IMR-90 (cell line): ENCODE measurements around the gene TMEM256. TPM values are rescaled to one million over a fixed set of nuclear protein-coding genes. Genes with fewer than 3 reads are reported as not detected.

ENCODE experiments used
- ATAC-seq: fragments of 200-7000 bp; cut with Tn5 transposase; 2 replicates; pipeline ENCODE4 v1.9.1; 2020; ENCODE audit warnings: low read depth, mild to moderate bottlenecking, moderate library complexity
- BruUV-seq: library from RNA; stranded (reverse); fragments of 400-500 nt; replicated peaks from 2 replicates; lab custom pipeline; 2021; lab: Mats Ljungman, UMichigan
- CTCF ChIA-PET: fragments of 300-600 bp; formaldehyde crosslinking; extraction: SDS; loops from one replicate; lab custom pipeline; 2021; ENCODE audit warnings: antibody characterized with exemption; lab: Yijun Ruan, JAX
- POLR2A ChIA-PET: fragments of 300-600 bp; sonication (Branson Sonifier 250); formaldehyde crosslinking; loops from one replicate; lab custom pipeline; 2022; ENCODE audit warnings: antibody characterized with exemption; ENCODE audit not compliant: unreplicated experiment; lab: Charles Lee
- DNase-seq: peaks from one replicate; pipeline ENCODE4 v3.0.0; 2013
- H2AFZ ChIP-seq: replicated peaks from 2 replicates; pipeline ENCODE3; 2013; ENCODE audit warnings: low read length, mild to moderate bottlenecking; ENCODE audit not compliant: poor library complexity
- H2AK5ac ChIP-seq: 2 replicates; pipeline ENCODE4 v1.6.1; 2013; ENCODE audit warnings: low read depth, low read length, inconsistent platforms
- H2AK9ac ChIP-seq: replicated peaks from 2 replicates; pipeline ENCODE3; 2013; ENCODE audit warnings: mild to moderate bottlenecking, low read depth, low read length, moderate library complexity; ENCODE audit not compliant: poor library complexity
- H2BK120ac ChIP-seq: 2 replicates; pipeline ENCODE4 v1.6.1; 2013; ENCODE audit warnings: low read depth, low read length, inconsistent platforms
- H2BK15ac ChIP-seq: 3 replicates; pipeline ENCODE4 v1.6.1; 2013; ENCODE audit warnings: low read depth, low read length, inconsistent platforms
- H2BK20ac ChIP-seq: 2 replicates; pipeline ENCODE4 v1.6.1; 2013; ENCODE audit warnings: low read depth, mild to moderate bottlenecking, inconsistent platforms, low read length, moderate library complexity
- H2BK5ac ChIP-seq: 2 replicates; pipeline ENCODE4 v1.6.1; 2013; ENCODE audit warnings: mild to moderate bottlenecking, low read depth, low read length, inconsistent platforms; ENCODE audit not compliant: poor library complexity, severe bottlenecking
- H3K14ac ChIP-seq: replicated peaks from 2 replicates; pipeline ENCODE4 v1.6.1; 2013; ENCODE audit warnings: low read depth, low read length, inconsistent platforms
- H3K18ac ChIP-seq: 2 replicates; pipeline ENCODE4 v1.6.1; 2013; ENCODE audit warnings: low read depth, low read length, control low read depth
- H3K23ac ChIP-seq: 2 replicates; pipeline ENCODE4 v1.6.1; 2013; ENCODE audit warnings: low read depth, low read length, inconsistent platforms
- H3K27ac ChIP-seq: 2 replicates; pipeline ENCODE4 v1.5.1; 2013; ENCODE audit warnings: mild to moderate bottlenecking, control low read depth, low read length; ENCODE audit not compliant: insufficient read depth
- H3K27me3 ChIP-seq: 2 replicates; pipeline ENCODE4 v1.6.1; 2013; ENCODE audit warnings: low read length; ENCODE audit not compliant: control insufficient read depth, insufficient read depth
- H3K36me3 ChIP-seq: 2 replicates; pipeline ENCODE4 v1.6.1; 2013; ENCODE audit warnings: low read length, mixed read lengths; ENCODE audit not compliant: control insufficient read depth, insufficient read depth
- H3K4ac ChIP-seq: 2 replicates; pipeline ENCODE4 v1.6.1; 2013; ENCODE audit warnings: low read depth, low read length, inconsistent platforms
- H3K4me1 ChIP-seq: 2 replicates; pipeline ENCODE4 v1.6.1; 2013; ENCODE audit warnings: low read length, mixed read lengths; ENCODE audit not compliant: control insufficient read depth, insufficient read depth
- H3K4me2 ChIP-seq: 2 replicates; pipeline ENCODE4 v1.6.1; 2013; ENCODE audit warnings: low read depth, mild to moderate bottlenecking, control low read depth, low read length, moderate library complexity
- H3K4me3 ChIP-seq: 2 replicates; pipeline ENCODE4 v1.5.1; 2013; ENCODE audit warnings: low read depth, mild to moderate bottlenecking, control low read depth, low read length, moderate library complexity; ENCODE audit not compliant: insufficient read depth
- H3K56ac ChIP-seq: 2 replicates; pipeline ENCODE4 v1.6.1; 2013; ENCODE audit warnings: low read length, inconsistent platforms; ENCODE audit not compliant: insufficient read depth; ENCODE audit errors: extremely low read depth
- H3K79me1 ChIP-seq, 2 experiments: 2 replicates each; pipeline ENCODE4 v1.6.1; 2013; ENCODE audit warnings: low read length in 2 of 2, inconsistent platforms in 1 of 2, low read depth in 1 of 2
- H3K9ac ChIP-seq: 2 replicates; pipeline ENCODE4 v1.6.1; 2013; ENCODE audit warnings: low read depth, low read length, control low read depth
- H3K9me1 ChIP-seq: 2 replicates; pipeline ENCODE4 v1.6.1; 2013; ENCODE audit warnings: low read length, inconsistent platforms; ENCODE audit not compliant: insufficient read depth
- H3K9me3 ChIP-seq: 2 replicates; pipeline ENCODE4 v1.6.1; 2013; ENCODE audit warnings: low read length; ENCODE audit not compliant: control insufficient read depth, insufficient read depth
- H4K20me1 ChIP-seq: 2 replicates; pipeline ENCODE4 v1.6.1; 2013; ENCODE audit warnings: low read length, inconsistent platforms; ENCODE audit not compliant: insufficient read depth
- H4K5ac ChIP-seq: 2 replicates; pipeline ENCODE4 v1.6.1; 2013; ENCODE audit warnings: mild to moderate bottlenecking, low read depth, low read length, control low read depth
- H4K8ac ChIP-seq, 2 experiments: 2 replicates each; pipeline ENCODE4 v1.6.1; 2013; ENCODE audit warnings: low read depth in 2 of 2, low read length in 2 of 2, control low read depth in 1 of 2, inconsistent platforms in 1 of 2
- H4K91ac ChIP-seq: 2 replicates; pipeline ENCODE4 v1.6.1; 2013; ENCODE audit warnings: low read depth, low read length, inconsistent platforms; ENCODE audit not compliant: insufficient read depth
- BHLHE40 ChIP-seq: fragments of 150-350 bp; IDR thresholded peaks from 2 replicates; pipeline ENCODE4 v1.6.1; 2016; ENCODE audit warnings: mild to moderate bottlenecking, low read depth, low read length
- CEBPB ChIP-seq: IDR thresholded peaks from 2 replicates; pipeline ENCODE4 v1.6.1; 2012; ENCODE audit warnings: low read depth, low read length, improper control_type of control experiment
- CHD1 ChIP-seq: IDR thresholded peaks from 2 replicates; pipeline ENCODE4 v1.6.1; 2012; ENCODE audit warnings: low read depth, low read length, improper control_type of control experiment
- CTCF ChIP-seq: conservative IDR thresholded peaks from 2 replicates; pipeline ENCODE4 v1.5.1; 2012; ENCODE audit warnings: mild to moderate bottlenecking, low read depth, low read length, improper control_type of control experiment
- ELK1 ChIP-seq: fragments of 150-350 bp; IDR thresholded peaks from 2 replicates; pipeline ENCODE4 v1.6.1; 2016; ENCODE audit warnings: low read depth, mild to moderate bottlenecking, low read length, moderate library complexity, borderline replicate concordance
- FOS ChIP-seq: fragments of 150-350 bp; IDR thresholded peaks from 2 replicates; pipeline ENCODE4 v1.6.1; 2016; ENCODE audit warnings: low read depth, low read length
- MAFK ChIP-seq: IDR thresholded peaks from 2 replicates; pipeline ENCODE4 v1.6.1; 2012; ENCODE audit warnings: low read depth, low read length, improper control_type of control experiment
- MAZ ChIP-seq: IDR thresholded peaks from 2 replicates; pipeline ENCODE4 v1.6.1; 2012; ENCODE audit warnings: low read depth, mild to moderate bottlenecking, low read length, improper control_type of control experiment, moderate library complexity, borderline replicate concordance
- MXI1 ChIP-seq: IDR thresholded peaks from 2 replicates; pipeline ENCODE4 v1.6.1; 2012; ENCODE audit warnings: low read depth, mild to moderate bottlenecking, low read length, moderate library complexity, borderline replicate concordance
- NFE2L2 ChIP-seq: fragments of 150-350 bp; IDR thresholded peaks from 2 replicates; pipeline ENCODE4 v1.6.1; 2016; ENCODE audit warnings: low read depth, mild to moderate bottlenecking, low read length
- POLR2A ChIP-seq: IDR thresholded peaks from 2 replicates; pipeline ENCODE4 v1.6.1; 2012; ENCODE audit warnings: mild to moderate bottlenecking, low read depth, low read length
- RAD21 ChIP-seq: IDR thresholded peaks from 2 replicates; pipeline ENCODE4 v1.6.1; 2012; ENCODE audit warnings: low read length, improper control_type of control experiment
- RCOR1 ChIP-seq: IDR thresholded peaks from 2 replicates; pipeline ENCODE4 v1.6.1; 2012; ENCODE audit warnings: mild to moderate bottlenecking, low read length, improper control_type of control experiment; ENCODE audit not compliant: insufficient replicate concordance
- RFX5 ChIP-seq: IDR thresholded peaks from 2 replicates; pipeline ENCODE4 v1.8.0; 2012; ENCODE audit warnings: low read depth, mild to moderate bottlenecking, low read length, moderate library complexity
- SMC3 ChIP-seq: fragments of 150-350 bp; IDR thresholded peaks from 2 replicates; pipeline ENCODE4 v1.6.1; 2016; ENCODE audit warnings: low read depth, mild to moderate bottlenecking, antibody characterized with exemption, low read length, moderate library complexity
- USF2 ChIP-seq: fragments of 150-350 bp; IDR thresholded peaks from 2 replicates; pipeline ENCODE4 v1.6.1; 2017; ENCODE audit warnings: mild to moderate bottlenecking, antibody characterized with exemption, low read length, low read depth
- WGBS, 2 experiments: methylation state at CpG; one replicate each; pipeline versions ENCODE4 v1.1.5 to v1.1.7; 2013; ENCODE audit warnings: missing lambda C conversion rate in 2 of 2; ENCODE audit not compliant: insufficient read length in 1 of 2; ENCODE audit errors: extremely low coverage in 2 of 2; 5-methylcytosine and 5-hydroxymethylcytosine counted together
- dilution Hi-C: fragments of 300-500 bp; cut with HindIII; formaldehyde crosslinking; loops from one replicate; pipeline ENCODE4 v1.14.3; 2018; ENCODE audit warnings: low sequenced_read_pairs; ENCODE audit not compliant: unreplicated experiment
- in situ Hi-C: fragments of 300-500 bp; cut with MboI; formaldehyde crosslinking; loops from 3 replicates; pipeline ENCODE4 v1.14.3; 2019; ENCODE audit warnings: low sequenced_read_pairs, inconsistent platforms, mixed read lengths
- intact Hi-C: fragments of 100-400 bp; cut with micrococcal nuclease; formaldehyde crosslinking; loops from 2 replicates; pipeline ENCODE4 v1.10.0; 2022
- polyA plus RNA-seq, 3 experiments: library from polyadenylated mRNA; depleted of rRNA; stranded (reverse); fragments of >200 nt; gene quantifications; 2 replicates each; pipeline ENCODE4 v1.2.3, GENCODE V29; 2012; ENCODE audit warnings: low replicate concordance in 1 of 3
- total RNA-seq: library from RNA; depleted of rRNA; stranded (reverse); fragments of >200 nt; gene quantifications from 2 replicates; pipeline ENCODE4 v1.2.3, GENCODE V29; 2012

Gene TMEM256
- total and polyA plus RNA-seq, 2 of the 4 experiments (the other 2 are of a cell fraction), result 38.4 to 174 TPM

- H3K4me1 ChIP-seq, result no peaks in the 10 kb centered on the region
- dilution Hi-C loops (no loop called here), intact Hi-C loops (no loop called here), in situ Hi-C loops (no loop called here)
- no peak overlapping the region for H3K4me2 ChIP-seq
- no peak overlapping the region for H2AK5ac ChIP-seq
- ChIA-PET POLR2A (no interaction called here), CTCF (no interaction called here)
- no peak overlapping the region for H2AK9ac ChIP-seq
- ATAC-seq (no peak), DNase-seq (peak; percentile 22)
- no peak overlapping the region for H3K27ac ChIP-seq
- no peak overlapping the region for H2BK15ac ChIP-seq
- TF ChIP-seq BHLHE40 (no peak), CHD1 (no peak), ELK1 (no peak), POLR2A (no peak), FOS (no peak), NFE2L2 (no peak), CTCF (no peak), RFX5 (no peak), CEBPB (no peak), RCOR1 (no peak), MXI1 (no peak), USF2 (no peak), SMC3 (no peak), MAZ (no peak), RAD21 (no peak), MAFK (no peak)
- no peak overlapping the region for H2AFZ ChIP-seq
- H2BK5ac ChIP-seq, result no peak overlapping the region
- no peak overlapping the region for H4K8ac ChIP-seq
- H3K14ac ChIP-seq, result no peak overlapping the region
- no peak overlapping the region for H3K4me3 ChIP-seq
- no peak overlapping the region for H3K23ac ChIP-seq
- H3K56ac ChIP-seq, result no peak overlapping the region
- H3K9me1 ChIP-seq, result no peaks in the 10 kb centered on the region
- no peak overlapping the region for H4K91ac ChIP-seq
- H4K5ac ChIP-seq, result no peak overlapping the region
- no peaks in the 10 kb centered on the region; the same call in 1 of the 2 replicates for H3K27me3 ChIP-seq
- H3K4ac ChIP-seq, result no peak overlapping the region
- H3K36me3 ChIP-seq, result no peaks in the 10 kb centered on the region
- H4K20me1 ChIP-seq, result no peaks in the 10 kb centered on the region; the same call in 1 of the 2 replicates
- H3K9ac ChIP-seq, result no peak overlapping the region
- no TSS peak for BruUV-seq
- H3K18ac ChIP-seq, result no peak overlapping the region
- no CpG with 5 or more reads among the region's 1 CpG for WGBS, 2 experiments
- H3K9me3 ChIP-seq, result no peaks in the 10 kb centered on the region
- no peak overlapping the region for H2BK120ac ChIP-seq
- H3K79me1 ChIP-seq, result no peaks in the 10 kb centered on the region; a peak in 1 of 4 replicates
- H2BK20ac ChIP-seq, result no peak overlapping the region
These were observed 27.3 kb upstream of the TMEM256 start for GRCh38 chr17:7431231-7431630.
